GM18861 (cell line): ENCODE data around the gene NOC4L.
"Not testable (repeated sequence)": the region's sequence is repeated elsewhere in the genome, so short reads cannot be mapped to it uniquely, and the experiment has no call there.

Experiments used
- ATAC-seq: cut with Tn5 transposase; IDR thresholded peaks from one replicate; pipeline ENCODE4 v1.9.1; 2021; ENCODE audit not compliant: unreplicated experiment

The NOC4L gene

DNA sequence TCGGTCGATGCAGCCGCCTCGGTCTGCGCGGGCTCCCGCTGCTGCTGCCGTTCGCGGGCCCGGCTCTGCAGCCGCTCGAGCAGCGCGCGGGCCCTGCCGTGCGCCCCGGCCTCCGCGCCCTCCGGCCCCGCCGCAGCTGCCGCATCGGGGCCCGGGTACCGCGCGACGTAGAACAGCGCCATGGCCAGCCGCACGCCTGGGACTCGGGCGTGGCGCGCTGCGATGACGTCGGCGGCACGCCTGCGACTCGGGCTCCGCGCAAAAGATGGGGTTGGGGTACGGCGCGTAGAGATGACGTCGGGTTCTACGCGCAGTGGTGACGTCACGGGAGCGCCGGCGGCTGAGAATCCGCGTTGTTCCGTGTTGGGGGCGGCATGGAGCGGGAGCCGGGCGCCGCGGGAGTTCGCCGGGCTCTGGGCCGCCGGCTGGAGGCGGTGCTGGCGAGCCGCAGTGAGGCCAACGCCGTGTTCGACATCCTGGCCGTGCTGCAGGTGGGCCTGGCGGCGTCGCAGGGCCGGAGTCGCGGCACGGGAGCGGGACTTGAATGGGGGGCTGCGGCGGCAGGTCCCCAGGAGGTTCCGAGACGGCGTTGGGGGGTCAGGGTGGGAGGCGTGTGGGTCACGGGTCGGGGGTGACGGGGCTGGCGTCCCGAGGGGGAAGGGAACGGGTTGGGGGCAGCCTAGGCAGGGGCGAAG is at the start of gene NOC4L, which contains the start of gene DDX51:
Gene NOC4L (plus strand): TSS at position 343 of the 695 bp plus-strand sequence. CDS start 32 bp downstream, at position 375.
Gene DDX51 (minus strand): TSS at position 205 of the 695 bp plus-strand sequence. CDS start 23 bp downstream, at position 182.
- ATAC-seq: peak; percentile 80

GRCh38 chr12:132095520-132096409 is 48.5 kb upstream of the NOC4L start:
- ATAC-seq: no peak

- no peak for ATAC-seq
These were observed 44.5 kb upstream of the NOC4L start for GRCh38 chr12:132099739-132100138.

DNA sequence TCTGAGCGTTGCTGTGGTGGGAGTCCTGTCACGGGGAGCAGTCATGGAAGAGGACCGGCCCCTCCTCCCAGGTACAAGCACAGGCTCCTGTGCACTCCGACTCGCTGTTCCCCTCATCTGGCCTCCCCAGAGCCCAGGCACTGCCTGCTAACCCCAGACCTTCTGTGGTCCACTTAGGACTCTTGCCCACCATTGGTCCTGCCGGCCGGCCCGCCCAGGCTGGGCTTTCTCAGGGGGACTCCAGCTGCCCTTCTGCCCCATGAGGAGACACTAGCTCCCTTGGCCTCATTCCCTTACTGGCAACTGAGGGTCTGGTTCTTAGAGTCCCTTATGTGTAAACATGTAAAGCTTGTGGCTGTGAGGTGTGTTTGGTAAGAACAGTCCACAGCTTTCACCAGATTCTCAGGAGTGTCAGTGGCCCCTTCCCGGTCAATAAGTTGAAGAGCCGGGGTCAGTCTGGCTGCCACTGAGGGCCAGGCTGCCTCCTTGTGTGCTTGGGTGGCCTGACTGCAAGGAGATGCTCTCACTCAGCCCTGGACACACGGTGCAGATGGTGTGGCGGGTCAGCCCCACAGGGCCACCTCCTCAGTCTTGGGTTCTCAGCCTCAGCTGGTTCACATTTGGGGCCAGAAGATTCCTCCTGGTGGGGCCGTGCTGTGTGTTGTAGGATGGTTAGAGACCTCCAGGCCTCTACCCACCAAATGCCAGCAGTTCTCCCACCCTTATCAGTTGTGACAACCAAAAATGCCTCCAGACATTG is 43.8 kb upstream of the NOC4L start:
- no peak for ATAC-seq

DNA sequence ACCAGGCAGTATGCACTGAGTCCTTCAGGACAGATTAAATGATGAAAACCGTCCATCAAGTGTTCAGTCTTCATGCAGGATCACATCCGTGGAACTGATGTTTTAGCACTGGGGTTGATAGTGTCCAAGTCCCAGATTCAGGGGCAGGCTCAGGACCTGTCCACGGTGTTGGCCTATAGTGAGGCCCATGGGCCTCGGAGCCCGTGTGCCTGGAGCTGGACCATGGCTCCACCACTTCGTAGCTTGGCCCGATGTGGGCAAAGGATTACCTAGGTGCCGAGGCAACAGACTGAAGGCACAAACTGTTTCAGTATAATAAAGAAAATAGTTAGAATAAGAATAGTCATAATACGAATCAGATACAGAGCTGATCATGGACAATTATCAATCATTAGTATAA is 42.0 kb upstream of the NOC4L start:
- no peak for ATAC-seq

GRCh38 chr12:132103072-132103471 is 41.2 kb upstream of the NOC4L start:
- not testable (repeated sequence) for ATAC-seq

DNA sequence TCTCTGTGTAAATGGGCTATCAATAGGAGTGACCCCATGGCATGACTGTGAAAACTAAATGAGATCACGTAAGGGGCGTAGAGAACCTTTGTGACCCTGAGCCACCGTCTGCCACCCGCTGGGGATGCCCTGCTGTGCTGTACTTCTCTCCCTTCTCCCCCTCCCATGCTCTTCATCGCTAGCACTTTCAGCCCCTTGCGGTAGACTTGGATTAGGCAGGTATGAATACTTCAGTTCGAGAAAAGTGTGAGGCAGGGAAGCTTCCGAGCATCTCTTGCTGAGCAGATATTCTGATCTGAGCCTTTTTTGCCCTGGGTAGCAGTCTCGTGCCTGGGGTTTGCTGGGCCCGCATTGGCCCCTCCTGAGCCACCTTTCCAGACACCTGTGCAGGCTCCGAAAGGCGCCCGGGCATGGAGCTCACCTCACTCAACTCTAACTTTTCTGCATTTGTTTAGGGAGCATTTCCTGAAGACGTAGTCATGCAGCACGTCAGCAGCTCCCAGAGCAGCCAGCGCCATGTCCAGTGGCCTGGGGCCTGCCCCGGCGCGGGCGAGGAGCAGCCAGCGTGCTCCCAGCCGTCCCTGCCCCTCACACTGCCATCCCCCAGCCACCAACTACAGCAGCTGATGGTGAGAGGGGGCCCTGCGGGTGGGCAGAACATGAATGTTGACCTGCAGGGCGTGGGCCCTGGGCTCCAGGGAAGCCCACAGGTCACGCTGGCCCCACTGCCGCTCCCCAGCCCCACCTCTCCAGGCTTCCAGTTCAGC is 40.5 kb upstream of the NOC4L start:
- no peak for ATAC-seq

- no peak for ATAC-seq
These were observed 38.8 kb upstream of the NOC4L start for GRCh38 chr12:132105467-132105866.

GRCh38 chr12:132106921-132107320 is 37.3 kb upstream of the NOC4L start:
- ATAC-seq: no peak

DNA sequence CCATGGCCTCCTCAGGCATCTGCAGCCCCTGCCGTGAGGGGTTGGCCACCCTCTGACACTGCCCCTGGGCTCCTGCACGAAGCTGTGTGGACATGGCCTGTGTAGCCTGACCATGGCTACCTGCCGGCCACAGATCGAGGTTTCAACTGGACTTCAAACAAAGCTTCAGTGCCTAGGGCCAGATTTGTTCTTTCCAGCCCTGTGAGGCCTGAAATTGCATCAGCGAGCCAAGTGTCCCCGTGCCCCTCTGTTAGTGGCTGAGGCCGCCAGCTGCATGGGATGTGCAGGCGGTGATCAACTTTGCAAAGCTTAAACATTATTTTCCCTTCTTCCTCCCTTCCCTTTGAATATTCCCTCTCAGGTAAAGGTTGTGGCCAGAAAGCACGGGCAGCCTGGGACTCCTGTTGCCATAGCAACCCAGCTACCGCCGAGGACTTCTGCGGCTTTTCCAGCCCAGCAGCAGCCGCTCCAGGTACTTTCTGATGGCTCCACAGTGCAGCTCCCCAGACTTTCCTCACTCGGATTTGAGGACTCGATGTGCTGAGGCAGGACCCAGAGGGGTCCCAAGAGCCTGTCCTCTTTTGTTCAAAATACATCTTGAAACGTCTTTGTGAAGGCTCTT is 35.9 kb upstream of the NOC4L start:
- no peak for ATAC-seq

DNA sequence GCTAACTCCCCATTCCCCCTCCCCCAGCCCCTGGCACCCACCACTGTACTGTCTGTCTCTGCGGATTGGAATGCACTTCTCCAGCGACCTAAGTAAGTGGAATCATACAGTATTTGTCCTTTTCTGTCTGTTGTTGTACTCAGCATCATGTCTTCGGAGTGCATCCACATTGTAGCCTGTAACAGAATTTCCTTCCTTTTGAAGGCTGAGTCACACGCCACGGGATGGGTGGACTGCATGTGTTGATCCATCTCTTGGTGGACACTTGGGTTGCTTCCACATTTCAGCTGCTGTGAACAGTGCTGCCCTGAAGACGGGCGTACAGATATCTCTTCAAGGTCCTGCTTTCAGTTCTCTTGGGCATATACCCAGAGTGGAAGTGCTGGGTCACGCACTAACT is 34.5 kb upstream of the NOC4L start:
- no peak for ATAC-seq

GRCh38 chr12:132110677-132111076 is 33.6 kb upstream of the NOC4L start:
- no peak for ATAC-seq

DNA sequence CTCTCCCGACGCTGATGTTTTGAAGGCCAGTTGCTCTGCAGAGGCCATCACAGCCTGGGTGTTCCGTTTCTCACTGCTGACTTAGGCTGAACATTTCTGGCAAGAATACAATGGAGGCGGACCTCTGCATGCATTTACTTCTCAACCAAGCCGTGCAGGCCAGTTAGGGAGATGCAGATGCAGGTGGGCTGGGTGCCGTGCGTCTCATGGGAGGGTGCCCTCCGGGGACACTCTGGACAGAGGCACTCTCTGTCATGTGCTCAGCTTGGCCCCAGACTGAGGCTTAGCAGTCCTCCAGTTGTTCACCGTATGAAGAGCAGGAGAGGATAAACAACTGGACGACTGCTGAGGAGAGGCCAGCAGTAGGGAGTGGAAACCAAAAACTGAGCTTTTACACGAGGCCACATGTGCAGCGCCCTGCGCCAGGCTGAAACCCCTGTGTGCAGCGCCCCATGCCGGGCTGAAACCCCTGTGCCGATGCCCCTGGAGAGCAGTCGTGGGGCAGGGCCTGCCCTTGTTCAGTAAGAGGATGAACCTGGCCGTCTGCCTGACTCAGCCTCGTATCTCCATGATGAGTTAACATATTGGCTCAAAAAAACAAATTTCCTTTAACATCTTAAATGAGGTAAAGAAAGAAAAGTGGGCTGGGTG is 32.5 kb upstream of the NOC4L start:
- ATAC-seq: no peak

- ATAC-seq: no peak
These were observed 29.6 kb upstream of the NOC4L start for GRCh38 chr12:132114667-132115066.

DNA sequence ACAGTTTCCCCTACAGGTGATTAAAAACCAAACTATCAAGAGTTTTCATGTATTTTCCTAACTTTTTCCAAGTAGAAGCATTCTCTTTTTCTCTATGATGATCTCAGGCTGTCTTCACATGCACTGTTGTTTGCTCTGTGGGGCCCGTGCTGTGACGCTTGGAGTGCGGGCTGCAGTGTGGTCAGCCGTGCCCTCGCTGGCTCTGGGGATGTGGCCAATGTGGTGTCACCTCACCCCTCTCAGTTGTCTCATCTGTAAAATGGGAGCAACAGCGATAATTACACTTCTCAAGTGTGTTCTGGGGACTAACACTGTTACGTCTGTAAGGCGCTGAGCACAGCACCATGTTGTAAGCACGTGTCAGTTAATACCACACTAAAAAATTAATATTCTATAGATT is 28.8 kb upstream of the NOC4L start:
- ATAC-seq: no peak

DNA sequence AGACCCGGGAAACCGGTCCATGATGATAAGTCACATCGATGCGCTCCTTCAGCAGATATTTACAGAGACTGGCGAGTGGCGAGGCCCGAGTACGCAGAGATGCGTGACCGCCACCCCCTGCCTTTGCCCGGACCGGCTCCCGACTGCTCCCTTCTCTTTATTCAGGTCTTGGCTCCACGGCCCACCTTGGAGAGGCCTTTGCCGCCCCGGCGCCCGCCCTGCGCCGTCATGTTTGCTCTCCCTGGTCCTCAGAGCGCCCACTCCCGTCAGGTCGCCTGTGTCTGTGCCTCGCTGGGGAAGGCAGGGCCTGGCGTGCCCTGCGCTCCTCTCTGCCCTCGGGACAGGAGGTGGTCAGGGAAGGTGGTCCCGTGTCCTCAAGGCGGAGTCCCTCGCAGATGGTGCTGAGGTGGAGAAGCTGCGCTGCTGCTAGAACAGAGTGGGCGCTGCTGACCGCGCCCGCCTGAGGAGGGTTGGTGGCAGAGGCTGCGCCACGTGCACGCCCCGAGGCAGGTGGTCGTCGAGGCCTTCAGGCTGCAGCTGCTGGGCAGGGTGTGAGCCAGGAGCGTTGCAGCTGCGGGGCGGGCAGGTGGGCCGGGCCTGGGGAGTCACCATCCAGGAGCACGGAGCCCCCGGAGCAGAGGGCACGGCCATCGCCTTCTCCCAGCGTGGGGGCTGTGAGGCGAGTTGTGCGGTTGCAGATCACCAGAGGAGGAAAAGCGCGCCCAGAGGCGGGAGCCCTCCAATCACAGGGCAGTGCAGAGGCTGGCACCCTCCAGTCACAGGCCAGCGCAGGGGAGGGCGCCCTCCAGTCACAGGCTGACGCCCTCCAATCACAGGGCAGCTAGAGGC is 27.3 kb upstream of the NOC4L start:
- no peak for ATAC-seq

DNA sequence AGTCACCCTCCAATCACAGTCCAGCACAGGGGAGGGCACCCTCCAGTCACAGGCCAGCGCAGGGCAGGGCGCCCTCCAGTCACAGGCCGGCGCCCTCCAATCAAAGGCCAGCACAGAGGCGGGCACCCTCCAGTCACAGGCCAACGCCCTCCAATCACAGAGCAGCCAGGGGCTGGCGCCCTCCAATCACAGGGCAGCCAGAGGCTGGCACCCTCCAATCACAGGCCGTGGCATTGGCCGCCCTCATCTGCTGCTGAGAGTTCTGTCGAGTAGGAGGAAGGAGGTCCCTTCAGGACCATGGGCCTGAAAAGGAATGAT is 26.7 kb upstream of the NOC4L start:
- ATAC-seq: no peak

DNA sequence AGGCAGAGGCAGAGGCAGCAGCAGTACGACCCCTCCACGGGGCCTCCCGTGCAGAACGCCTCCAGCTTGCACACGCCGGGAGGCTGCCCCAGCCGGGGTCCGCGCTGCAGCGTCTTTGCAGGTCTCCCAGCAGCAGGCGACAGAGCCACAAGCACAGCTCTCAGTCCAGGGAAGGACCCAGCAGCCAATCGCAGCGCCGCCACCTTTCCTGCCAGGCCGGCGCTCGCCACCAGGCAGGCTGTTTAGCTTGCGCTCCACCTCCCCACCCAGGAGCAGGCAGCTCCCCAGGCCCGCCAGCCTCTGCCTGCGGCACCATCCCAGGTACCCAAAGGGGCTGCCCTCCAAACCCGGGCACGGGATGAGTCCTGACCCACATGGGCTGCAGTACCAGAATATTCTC is 25.4 kb upstream of the NOC4L start:
- no peak for ATAC-seq

GRCh38 chr12:132121283-132121682 is 23.0 kb upstream of the NOC4L start:
- ATAC-seq: no peak
